NT2/D1 (cell line): ENCODE data around the gene GLB1L.

Experiments
- YY1 ChIP-seq: IDR thresholded peaks from 2 replicates; pipeline ENCODE4 v1.6.1; 2011; ENCODE audit not compliant: insufficient read length, insufficient read depth
- ZNF274 ChIP-seq: IDR thresholded peaks from 2 replicates; pipeline ENCODE4 v1.6.1; 2011; ENCODE audit warnings: mild to moderate bottlenecking, low read depth, low read length

DNA sequence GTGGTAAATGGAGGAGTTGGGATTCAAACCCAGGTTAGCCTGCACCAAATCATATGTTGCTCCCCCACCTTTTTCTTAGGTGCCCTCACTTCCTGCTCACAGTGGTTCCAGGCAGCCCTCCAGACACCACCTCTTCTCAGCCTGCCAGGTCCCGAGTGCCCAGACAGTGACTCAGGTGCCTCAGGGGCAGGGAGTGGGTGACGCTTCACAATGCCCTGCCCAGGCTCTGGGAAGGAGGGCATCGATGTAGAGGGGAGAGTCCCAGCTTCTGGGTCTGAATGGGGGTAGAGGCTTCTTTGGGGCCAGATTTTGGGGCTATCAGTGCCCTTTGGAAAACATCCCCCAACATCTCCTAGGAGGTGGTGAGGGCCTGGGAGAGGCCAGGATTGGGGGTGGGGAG, 28.7 kb upstream of the GLB1L start:
- no peak for TF ChIP-seq ZNF274
- no peak for TF ChIP-seq YY1
